Adrenal gland (tissue), 12 donors: ENCODE data around the gene SMIM24. TPM values are rescaled to one million over a fixed set of nuclear protein-coding genes. Genes with fewer than 3 reads are reported as not detected.

Source experiments
- DNase-seq, 7 donors: peaks; one replicate each; pipeline ENCODE4 v3.0.0-alpha.2; 2019 to 2020
- H3K27ac ChIP-seq, 5 donors: fragments of 200-600 bp; sonication (generic) in 4 of 5; 1 replicate in 3 of 5; 2 replicates in 2 of 5; pipeline versions ENCODE4 v1.5.1 to v1.8.0; 2016 to 2020; ENCODE audit warnings: mild to moderate bottlenecking in 1 of 5
- H3K27me3 ChIP-seq: fragments of 200-600 bp; 2 replicates; pipeline ENCODE4 v1.8.0; 2021
- H3K36me3 ChIP-seq, 2 donors: fragments of 200-600 bp; replicated peaks in 1 of 2; 1 replicate in 1 of 2; 2 replicates in 1 of 2; pipeline versions ENCODE4 v1.5.1 to v1.8.0; 2018 to 2022
- H3K4me1 ChIP-seq, 2 donors: fragments of 200-600 bp; replicated peaks in 1 of 2; 1 replicate in 1 of 2; 2 replicates in 1 of 2; pipeline versions ENCODE4 v1.5.1 to v1.8.0; 2018 to 2021
- H3K4me3 ChIP-seq, 4 donors: fragments of 200-600 bp; sonication (generic) in 3 of 4; one replicate each; pipeline ENCODE4 v1.5.1; 2016 to 2018
- H3K9me3 ChIP-seq, 3 donors: fragments of 200-600 bp; sonication (generic) in 1 of 3; replicated peaks in 1 of 3; 1 replicate in 2 of 3; 2 replicates in 1 of 3; pipeline versions ENCODE4 v1.5.1 to v1.8.0; 2016 to 2021
- CTCF ChIP-seq, 6 experiments: fragments of 450-650 bp in 4 of 6; fragments of 200-600 bp in 2 of 6; sonication (generic) in 1 of 6; IDR thresholded peaks; 1 replicate in 5 of 6; 2 replicates in 1 of 6; pipeline versions ENCODE4 v1.5.1 to v1.8.0; 2016 to 2021; ENCODE audit warnings: antibody characterized with exemption in 6 of 6, mild to moderate bottlenecking in 2 of 6, moderate library complexity in 1 of 6
- POLR2A ChIP-seq, 2 donors: fragments of 450-650 bp; IDR thresholded peaks; one replicate each; pipeline ENCODE4 v1.6.1; 2017; ENCODE audit warnings: antibody characterized with exemption in 2 of 2, mild to moderate bottlenecking in 2 of 2, moderate library complexity in 1 of 2
- WGBS, 4 donors: extraction: QIAGEN DNeasy Blood & Tissue Kit in 2 of 4; methylation state at CpG; one replicate each; pipeline versions ENCODE4 v1.1.5 to v1.1.7; 2013 to 2017; 5-methylcytosine and 5-hydroxymethylcytosine counted together
- intact Hi-C, 2 donors: fragments of 100-400 bp; cut with DNase I; formaldehyde crosslinking; loops; one replicate each; pipeline versions ENCODE4 v1.14.1 to v1.15.0; 2022 to 2023
- polyA plus RNA-seq, 3 donors: library from polyadenylated mRNA; stranded (reverse); fragments of 200-250 nt in 2 of 3; fragments of 350-450 nt in 1 of 3; fragmentation: Illumina TruSeq in 1 of 3; extraction: RNeasy Lipid Tissue Mini Kit (QIAGEN cat#74804) in 1 of 3; gene quantifications; one replicate each; pipeline ENCODE4 v1.2.3, GENCODE V29; 2013 to 2014
- total RNA-seq, 9 donors: library from RNA; depleted of rRNA in 4 of 9; stranded (reverse); fragments of >200 nt in 4 of 9; fragments of 120-200 nt in 1 of 9; fragmentation: NEBNext Ultra II Directional in 1 of 9; extraction: Animal tissue kit (Norgen Biotek cat#: 25700) in 1 of 9; gene quantifications; one replicate each; pipeline versions ENCODE4 v1.1.0 to v1.2.4, GENCODE V29; 2013 to 2023
- donor health status: healthy with polysubstance abuse.
- donor health status: Bipolar disorder and iron deficiency.
- donor health status: DM: yes; HTN: yes; CAD: no.
- donor health status: DM: no; HTN: no; CAD: no.
- donor health status: DM: no; HTN: no; CAD: no.
- donor health status: DM: yes; HTN: yes; CAD: no.

SMIM24 gene
- total and polyA plus RNA-seq, 12 donors = 0.36 to 0.48 TPM; not detected in 10

- Histone ChIP-seq H3K27ac (no peak overlapping the region), H3K4me1 (peaks cover 0 to 2% of the 10 kb centered on the region in 2 donors), H3K27me3 (no peaks in the 10 kb centered on the region), H3K9me3 (no peaks in the 10 kb centered on the region), H3K36me3 (peaks cover 0 to 52% of the 10 kb centered on the region in 2 donors), H3K4me3 (no peak overlapping the region)
- DNase-seq = no peak
- intact Hi-C loops = no loop called here
- TF ChIP-seq POLR2A (IDR thresholded peaks at IDR 0.05) (no peak), CTCF (IDR thresholded peaks at IDR 0.05) (no peak)
- WGBS, 4 donors = 83 to 94% (median 89%) methylated on average over 7 to 15 of the region's 15 CpGs
Measured at GRCh38 chr19:3494051-3494450, 13.7 kb upstream of the SMIM24 start.

GRCh38 chr19:3493651-3494050 is 13.3 kb upstream of the SMIM24 start:
- H3K4me3 ChIP-seq = no peak overlapping the region
- H3K27me3 ChIP-seq = no peaks in the 10 kb centered on the region
- 91 to 96% (median 93%) methylated on average over 12 to 14 of the region's 14 CpGs for WGBS, 4 donors
- intact Hi-C loops = no loop called here
- H3K27ac ChIP-seq = no peak overlapping the region
- TF ChIP-seq POLR2A (IDR thresholded peaks at IDR 0.05) (no peak), CTCF (IDR thresholded peaks at IDR 0.05) (no peak)
- no peaks in the 10 kb centered on the region for H3K9me3 ChIP-seq
- H3K4me1 ChIP-seq = no peaks in the 10 kb centered on the region
- H3K36me3 ChIP-seq = peaks cover 0 to 52% of the 10 kb centered on the region in 2 donors
- no peak for DNase-seq

GRCh38 chr19:3492919-3493318 is 12.6 kb upstream of the SMIM24 start:
- DNase-seq = no peak
- TF ChIP-seq POLR2A (IDR thresholded peaks at IDR 0.05) (no peak), CTCF (IDR thresholded peaks at IDR 0.05) (no peak)
- Histone ChIP-seq H3K4me3 (no peak overlapping the region), H3K27me3 (no peaks in the 10 kb centered on the region), H3K9me3 (no peaks in the 10 kb centered on the region), H3K27ac (no peak overlapping the region), H3K4me1 (no peaks in the 10 kb centered on the region), H3K36me3 (peaks cover 0 to 52% of the 10 kb centered on the region in 2 donors)
- intact Hi-C loops = no loop called here
- 93 to 94% (median 94%) methylated on average over 16 of the region's 16 CpGs for WGBS, 4 donors

GRCh38 chr19:3492131-3492839 is 12.0 kb upstream of the SMIM24 start:
- Histone ChIP-seq H3K4me3 (no peak overlapping the region), H3K27ac (no peak overlapping the region), H3K9me3 (no peaks in the 10 kb centered on the region), H3K4me1 (no peaks in the 10 kb centered on the region), H3K36me3 (peaks cover 0 to 52% of the 10 kb centered on the region in 2 donors), H3K27me3 (no peaks in the 10 kb centered on the region)
- no peak for DNase-seq
- 93 to 96% (median 95%) methylated on average over 24 to 45 of the region's 45 CpGs for WGBS, 4 donors
- intact Hi-C loops = no loop called here
- no peak for TF ChIP-seq CTCF (IDR thresholded peaks at IDR 0.05)
- TF ChIP-seq POLR2A (IDR thresholded peaks at IDR 0.05) = no peak
